ENCODE results near the gene CYP2J2. TPM values are rescaled to one million over a fixed set of nuclear protein-coding genes. Genes with fewer than 3 reads are reported as not detected.
"Not testable (repeated sequence)": the region's sequence is repeated elsewhere in the genome, so short reads cannot be mapped to it uniquely, and the experiment has no call there.

Gene CYP2J2
- total RNA-seq, 1 donor from 2014 or later, result 0.53 TPM

DNA sequence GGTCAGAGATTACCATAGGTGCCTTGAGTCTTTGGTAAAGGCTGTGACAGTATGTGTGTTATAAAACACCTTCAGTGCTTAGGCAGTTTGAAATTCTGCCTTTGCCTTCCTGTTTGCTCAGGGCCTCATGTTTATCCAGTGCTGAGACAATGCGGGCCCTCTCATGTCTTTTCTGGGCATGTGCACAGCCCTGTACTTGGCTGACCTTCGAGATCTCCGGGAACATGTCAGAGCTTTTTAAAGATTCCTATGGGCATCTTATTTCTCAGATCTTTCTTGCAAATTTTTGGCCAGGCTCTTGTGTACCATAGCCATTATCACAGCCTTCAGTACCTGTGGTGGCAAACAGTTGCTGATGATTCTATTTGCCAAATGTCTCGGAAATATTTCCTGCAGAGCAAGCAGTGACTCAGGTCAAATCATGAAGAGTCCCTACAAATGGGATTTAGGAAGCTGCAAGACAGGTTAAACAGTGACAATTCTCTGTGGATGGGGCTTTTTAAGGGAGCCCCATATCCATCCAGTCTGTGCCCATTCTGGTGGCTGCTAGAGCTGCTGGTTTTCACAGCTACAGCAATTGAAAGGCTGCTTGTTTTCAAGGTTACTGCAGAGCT lies 69.7 kb downstream of the CYP2J2 start:
- DNase-seq (ENCODE audit: low read depth), result peak; percentile 72
- Histone ChIP-seq H3K4me3 (ENCODE audit: low read depth, low read length) (no peak overlapping the region), H3K27me3 (ENCODE audit: control insufficient read depth, insufficient read depth, low read length) (no peaks in the 10 kb centered on the region), H3K36me3 (ENCODE audit: control insufficient read depth, insufficient read depth, low read length) (no peaks in the 10 kb centered on the region)
- FAIRE-seq, result peak; percentile 77
- TF ChIP-seq, protein P1, sequence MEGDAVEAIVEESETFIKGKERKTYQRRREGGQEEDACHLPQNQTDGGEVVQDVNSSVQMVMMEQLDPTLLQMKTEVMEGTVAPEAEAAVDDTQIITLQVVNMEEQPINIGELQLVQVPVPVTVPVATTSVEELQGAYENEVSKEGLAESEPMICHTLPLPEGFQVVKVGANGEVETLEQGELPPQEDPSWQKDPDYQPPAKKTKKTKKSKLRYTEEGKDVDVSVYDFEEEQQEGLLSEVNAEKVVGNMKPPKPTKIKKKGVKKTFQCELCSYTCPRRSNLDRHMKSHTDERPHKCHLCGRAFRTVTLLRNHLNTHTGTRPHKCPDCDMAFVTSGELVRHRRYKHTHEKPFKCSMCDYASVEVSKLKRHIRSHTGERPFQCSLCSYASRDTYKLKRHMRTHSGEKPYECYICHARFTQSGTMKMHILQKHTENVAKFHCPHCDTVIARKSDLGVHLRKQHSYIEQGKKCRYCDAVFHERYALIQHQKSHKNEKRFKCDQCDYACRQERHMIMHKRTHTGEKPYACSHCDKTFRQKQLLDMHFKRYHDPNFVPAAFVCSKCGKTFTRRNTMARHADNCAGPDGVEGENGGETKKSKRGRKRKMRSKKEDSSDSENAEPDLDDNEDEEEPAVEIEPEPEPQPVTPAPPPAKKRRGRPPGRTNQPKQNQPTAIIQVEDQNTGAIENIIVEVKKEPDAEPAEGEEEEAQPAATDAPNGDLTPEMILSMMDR (IDR thresholded peaks at IDR 0.05; ENCODE audit: insufficient read depth, low read length, severe bottlenecking), result no peak

DNA sequence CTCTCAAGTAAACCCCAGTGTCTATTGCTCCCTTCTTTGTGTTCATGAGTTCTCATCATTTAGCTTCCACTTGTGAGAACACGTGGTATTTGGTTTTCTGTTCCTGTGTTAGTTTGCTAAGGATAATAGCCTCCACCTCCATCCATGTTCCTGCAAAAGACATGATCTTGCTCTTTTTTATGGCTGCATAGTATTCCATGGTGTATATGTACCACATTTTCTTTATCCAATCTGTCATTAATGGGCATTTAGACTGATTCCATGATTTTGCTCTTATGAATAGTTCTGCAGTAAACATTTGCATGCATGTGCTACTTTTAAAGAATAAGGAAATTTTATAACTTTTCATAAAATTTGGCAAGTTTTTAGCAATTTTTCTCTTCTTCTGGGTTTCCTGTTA lies 71.3 kb downstream of the CYP2J2 start:
- not testable (repeated sequence) for H3K36me3 ChIP-seq (ENCODE audit: control insufficient read depth, insufficient read depth, low read length); H3K27me3 ChIP-seq (ENCODE audit: control insufficient read depth, insufficient read depth, low read length); H3K4me3 ChIP-seq (ENCODE audit: low read depth, low read length); DNase-seq (ENCODE audit: low read depth); FAIRE-seq

DNA sequence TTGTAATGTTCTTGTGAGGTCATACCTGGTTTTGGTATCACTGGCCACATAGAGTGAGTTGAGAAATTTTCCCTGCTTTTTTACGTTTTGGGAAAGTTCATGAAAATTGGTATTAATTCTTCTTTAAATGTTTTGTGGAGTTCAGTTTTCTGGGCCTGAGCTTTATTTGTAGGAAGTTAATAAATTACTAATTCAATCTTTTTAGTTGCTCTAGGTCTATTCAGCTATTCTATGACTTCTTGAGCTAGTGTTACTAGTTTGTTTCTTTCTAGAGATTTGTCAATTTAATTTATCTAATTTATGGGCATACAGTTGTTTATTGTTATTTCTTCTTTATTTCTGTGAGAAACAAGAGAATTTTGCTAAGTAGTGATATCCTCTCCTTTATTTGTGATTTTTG lies 74.5 kb downstream of the CYP2J2 start:
- no peaks in the 10 kb centered on the region for H3K27me3 ChIP-seq (ENCODE audit: control insufficient read depth, insufficient read depth, low read length)
- FAIRE-seq, result no peak
- no peak overlapping the region for H3K4me3 ChIP-seq (ENCODE audit: low read depth, low read length)
- H3K36me3 ChIP-seq (ENCODE audit: control insufficient read depth, insufficient read depth, low read length), result no peaks in the 10 kb centered on the region
- DNase-seq (ENCODE audit: low read depth), result no peak
- TF ChIP-seq, protein P1 (IDR thresholded peaks at IDR 0.05; ENCODE audit: insufficient read depth, low read length, severe bottlenecking), result no peak

DNA sequence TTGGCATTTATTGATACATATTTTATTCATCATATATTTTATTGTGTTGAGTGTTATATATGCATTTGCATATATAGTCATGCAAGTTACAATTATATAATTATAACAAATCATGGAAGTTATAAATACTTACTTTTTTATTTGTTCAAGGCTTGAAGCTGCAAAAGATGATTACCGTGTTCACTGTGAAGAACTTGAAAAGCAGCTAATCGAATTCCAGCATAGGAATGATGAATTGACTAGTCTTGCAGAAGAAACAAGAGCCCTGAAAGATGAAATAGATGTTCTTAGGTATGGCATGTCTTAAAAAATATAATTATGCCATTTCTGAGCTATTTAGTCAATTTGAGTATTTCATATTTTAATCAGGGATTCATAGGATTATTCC lies 79.7 kb downstream of the CYP2J2 start:
- no peaks in the 10 kb centered on the region for H3K27me3 ChIP-seq (ENCODE audit: control insufficient read depth, insufficient read depth, low read length)
- no peaks in the 10 kb centered on the region for H3K36me3 ChIP-seq (ENCODE audit: control insufficient read depth, insufficient read depth, low read length)
- no peak for DNase-seq (ENCODE audit: low read depth)
- no peak overlapping the region for H3K4me3 ChIP-seq (ENCODE audit: low read depth, low read length)
- TF ChIP-seq, protein P1 (IDR thresholded peaks at IDR 0.05; ENCODE audit: insufficient read depth, low read length, severe bottlenecking), result no peak
- FAIRE-seq, result no peak

DNA sequence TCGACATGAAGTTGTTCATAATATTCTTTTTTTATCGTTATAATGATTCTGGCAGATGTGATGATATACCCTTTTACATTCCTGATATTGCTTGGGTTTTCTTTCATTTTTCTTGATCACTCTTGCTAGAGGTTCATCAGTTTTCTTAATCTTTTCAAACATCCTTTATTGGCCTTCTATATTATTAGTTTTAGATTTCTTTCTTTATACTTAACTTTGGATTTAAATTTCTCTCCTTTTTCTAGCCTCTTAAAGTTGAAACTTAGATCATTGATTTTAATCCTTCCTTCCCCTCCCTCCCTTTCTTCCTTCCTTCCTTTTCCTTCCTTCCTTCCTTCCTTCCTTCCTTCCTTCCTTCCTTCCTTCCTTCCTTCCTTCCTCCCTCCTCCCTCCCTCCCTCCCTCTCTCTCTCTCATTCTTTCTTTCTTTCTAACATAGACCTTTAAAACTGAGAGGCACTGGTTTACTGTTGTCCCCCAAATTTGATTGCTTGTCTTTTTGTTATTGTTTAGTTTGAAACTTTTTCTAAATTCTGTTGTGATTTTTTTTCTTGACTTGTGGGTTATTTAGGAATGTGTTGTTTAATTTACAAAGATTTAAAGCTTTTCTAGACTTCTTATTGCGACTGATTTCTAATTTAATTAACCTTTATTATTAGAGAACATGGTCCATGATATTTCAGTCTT lies 80.2 kb downstream of the CYP2J2 start:
- no peak for FAIRE-seq
- no peaks in the 10 kb centered on the region for H3K36me3 ChIP-seq (ENCODE audit: control insufficient read depth, insufficient read depth, low read length)
- TF ChIP-seq, protein P1 (IDR thresholded peaks at IDR 0.05; ENCODE audit: insufficient read depth, low read length, severe bottlenecking), result no peak

DNA sequence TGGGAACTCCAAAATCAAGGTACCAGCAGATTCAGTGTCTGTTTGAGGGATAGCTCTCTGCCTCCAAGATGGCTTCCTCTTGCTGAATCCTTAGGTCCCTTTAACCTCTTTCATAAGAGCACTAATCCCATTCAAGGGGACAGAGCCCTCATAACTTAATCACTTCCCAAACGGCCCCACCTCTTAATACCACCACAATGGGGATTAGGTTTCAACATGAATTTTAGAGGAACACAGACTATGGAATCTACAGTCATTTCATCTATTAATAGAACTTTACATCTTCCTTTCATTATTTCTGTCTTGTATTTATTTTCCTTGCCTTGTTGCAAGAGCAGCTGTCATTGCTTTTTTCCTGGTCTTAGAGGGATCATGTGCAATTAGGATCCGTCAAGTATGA lies 81.5 kb downstream of the CYP2J2 start:
- H3K36me3 ChIP-seq (ENCODE audit: control insufficient read depth, insufficient read depth, low read length), result no peaks in the 10 kb centered on the region
- no peak overlapping the region for H3K4me3 ChIP-seq (ENCODE audit: low read depth, low read length)
- DNase-seq (ENCODE audit: low read depth) (no peak), FAIRE-seq (no peak)
- H3K27me3 ChIP-seq (ENCODE audit: control insufficient read depth, insufficient read depth, low read length), result no peaks in the 10 kb centered on the region
- TF ChIP-seq, protein P1 (IDR thresholded peaks at IDR 0.05; ENCODE audit: insufficient read depth, low read length, severe bottlenecking), result no peak

More for the DNA sequence above, 80.2 kb downstream of the CYP2J2 start:
- DNase-seq (ENCODE audit: low read depth), result no peak
- H3K27me3 ChIP-seq (ENCODE audit: control insufficient read depth, insufficient read depth, low read length), result no peaks in the 10 kb centered on the region
- no peak overlapping the region for H3K4me3 ChIP-seq (ENCODE audit: low read depth, low read length)

Other genes with a start within 250 kb of the CYP2J2 start
- 10.3 and 14.6 TPM in 2 replicates for gene HOOK1, start 111.8 kb downstream of the CYP2J2 start, total RNA-seq
- gene C1orf87, start 147.0 kb upstream of the CYP2J2 start, total RNA-seq, result not detected in 2 replicates

All from bronchial epithelial cell (primary cell).